PC-9 (cell line): Measurements from ENCODE around the gene SRC. TPM values are rescaled to one million over a fixed set of nuclear protein-coding genes. Genes with fewer than 3 reads are reported as not detected.

Experiments used
- BruUV-seq: library from RNA; stranded (reverse); fragments of 400-500 nt; replicated peaks from 2 replicates; lab custom pipeline; 2021; lab: Mats Ljungman, UMichigan
- CTCF ChIA-PET: fragments of 300-600 bp; sonication (Branson Sonifier 250); formaldehyde crosslinking; loops from one replicate; lab custom pipeline; 2022; ENCODE audit warnings: antibody characterized with exemption; lab: Charles Lee
- POLR2A ChIA-PET: fragments of 300-600 bp; sonication (Branson Sonifier 250); formaldehyde crosslinking; loops from one replicate; lab custom pipeline; 2022; ENCODE audit warnings: antibody characterized with exemption; ENCODE audit not compliant: unreplicated experiment; lab: Charles Lee
- DNase-seq, 2 experiments: peaks; one replicate each; pipeline versions ENCODE4 v3.0.0 to v3.0.0-alpha.2; 2015 to 2022; ENCODE audit warnings: mixed read lengths in 1 of 2
- H2AFZ ChIP-seq: fragments of 200-600 bp; sonication (generic); 2 replicates; pipeline ENCODE4 v1.8.1; 2017; ENCODE audit warnings: antibody characterized with exemption
- H3F3A ChIP-seq: fragments of 200-600 bp; sonication (generic); 2 replicates; pipeline ENCODE4 v1.8.1; 2017; ENCODE audit warnings: antibody characterized with exemption, mild to moderate bottlenecking, low read depth; ENCODE audit not compliant: insufficient read depth
- H3K27ac ChIP-seq: fragments of 200-600 bp; sonication (generic); 2 replicates; pipeline ENCODE4 v1.6.1; 2016; ENCODE audit warnings: mixed run types
- H3K27me3 ChIP-seq: fragments of 200-600 bp; sonication (generic); 2 replicates; pipeline ENCODE4 v1.6.1; 2016; ENCODE audit warnings: low read depth, mixed run types; ENCODE audit not compliant: insufficient read depth
- H3K36me3 ChIP-seq: fragments of 200-600 bp; sonication (generic); 2 replicates; pipeline ENCODE4 v1.6.1; 2016; ENCODE audit warnings: low read depth, mixed run types
- H3K4me1 ChIP-seq: fragments of 200-600 bp; sonication (generic); replicated peaks from 2 replicates; pipeline ENCODE4 v1.6.1; 2016; ENCODE audit warnings: mixed run types; ENCODE audit not compliant: insufficient read depth
- H3K4me2 ChIP-seq: fragments of 200-600 bp; sonication (generic); 2 replicates; pipeline ENCODE4 v1.6.1; 2017; ENCODE audit warnings: mixed run types
- H3K4me3 ChIP-seq: fragments of 200-600 bp; sonication (generic); 2 replicates; pipeline ENCODE4 v1.6.1; 2016; ENCODE audit warnings: mixed run types
- H3K79me2 ChIP-seq: fragments of 200-600 bp; sonication (generic); 2 replicates; pipeline ENCODE4 v1.6.1; 2017; ENCODE audit warnings: low read depth, mixed run types
- H3K9me2 ChIP-seq: fragments of 200-600 bp; sonication (generic); 2 replicates; pipeline ENCODE4 v1.8.1; 2017; ENCODE audit warnings: mild to moderate bottlenecking; ENCODE audit not compliant: insufficient read depth
- H3K9me3 ChIP-seq: fragments of 200-600 bp; sonication (generic); 2 replicates; pipeline ENCODE4 v1.8.1; 2016; ENCODE audit warnings: low read depth; ENCODE audit not compliant: insufficient read depth
- H4K20me1 ChIP-seq: fragments of 200-600 bp; sonication (generic); 2 replicates; pipeline ENCODE4 v1.8.1; 2017; ENCODE audit not compliant: insufficient read depth
- CTCF ChIP-seq: fragments of 200-600 bp; sonication (generic); conservative IDR thresholded peaks from 2 replicates; pipeline ENCODE4 v1.6.1; 2017; ENCODE audit warnings: mixed run types, antibody characterized with exemption, mild to moderate bottlenecking, moderate library complexity
- EZH2 ChIP-seq: fragments of 200-600 bp; sonication (generic); IDR thresholded peaks from 2 replicates; pipeline ENCODE4 v1.8.0; 2017; ENCODE audit warnings: antibody characterized with exemption, low read depth
- intact Hi-C: fragments of 100-400 bp; cut with micrococcal nuclease; formaldehyde crosslinking; loops from one replicate; pipeline ENCODE4 v1.10.0; 2022; ENCODE audit not compliant: unreplicated experiment
- total RNA-seq: library from RNA; stranded (reverse); gene quantifications from 2 replicates; pipeline ENCODE4 v1.2.3, GENCODE V29; 2021

The SRC gene
- total RNA-seq, 1 experiment from 2014 or later, result 58.4 TPM

GRCh38 chr20:37390503-37390890 is 44.6 kb downstream of the SRC start:
- H3K27me3 ChIP-seq, result no peaks in the 10 kb centered on the region
- H3K4me1 ChIP-seq, result no peaks in the 10 kb centered on the region

GRCh38 chr20:37390891-37391525 is 45.1 kb downstream of the SRC start:
- Histone ChIP-seq H3K4me1 (no peaks in the 10 kb centered on the region), H3K79me2 (no peaks in the 10 kb centered on the region), H3K36me3 (no peaks in the 10 kb centered on the region), H3K9me3 (no peaks in the 10 kb centered on the region), H3F3A (no peaks in the 10 kb centered on the region), H4K20me1 (no peaks in the 10 kb centered on the region), H3K27ac (no peak overlapping the region), H3K4me2 (no peak overlapping the region), H2AFZ (no peak overlapping the region), H3K27me3 (no peaks in the 10 kb centered on the region), H3K9me2 (no peaks in the 10 kb centered on the region), H3K4me3 (no peak overlapping the region)
- DNase-seq, result no peak
- no TSS peak for BruUV-seq
- intact Hi-C loops, result no loop called here
- no peak for TF ChIP-seq EZH2
- ChIA-PET CTCF (no interaction called here), POLR2A (no interaction called here)

More at GRCh38 chr20:37390503-37390890, 44.6 kb downstream of the SRC start:
- Histone ChIP-seq H3K4me3 (no peak overlapping the region), H3K79me2 (no peaks in the 10 kb centered on the region), H3K27ac (no peak overlapping the region), H2AFZ (no peak overlapping the region), H4K20me1 (no peaks in the 10 kb centered on the region), H3K36me3 (no peaks in the 10 kb centered on the region), H3K4me2 (no peak overlapping the region), H3F3A (no peaks in the 10 kb centered on the region), H3K9me2 (no peaks in the 10 kb centered on the region), H3K9me3 (no peaks in the 10 kb centered on the region)
- TF ChIP-seq EZH2 (no peak), CTCF (no peak)
- no peak for DNase-seq
- BruUV-seq, result TSS peak; percentile 11
- ChIA-PET CTCF (no interaction called here), POLR2A (no interaction called here)
- intact Hi-C loops, result no loop called here

- Histone ChIP-seq H3K36me3 (no peaks in the 10 kb centered on the region), H3K4me2 (no peak overlapping the region), H3K4me1 (no peaks in the 10 kb centered on the region), H2AFZ (no peak overlapping the region), H3K9me3 (no peaks in the 10 kb centered on the region), H4K20me1 (no peaks in the 10 kb centered on the region), H3K27ac (no peak overlapping the region), H3K79me2 (no peaks in the 10 kb centered on the region), H3K27me3 (no peaks in the 10 kb centered on the region), H3F3A (no peaks in the 10 kb centered on the region), H3K9me2 (no peaks in the 10 kb centered on the region), H3K4me3 (no peak overlapping the region)
- TF ChIP-seq EZH2 (no peak), CTCF (peak; percentile 41)
- DNase-seq, result no peak
- ChIA-PET CTCF (no interaction called here), POLR2A (no interaction called here)
- intact Hi-C loops, result no loop called here
- BruUV-seq, result no TSS peak
Measured at GRCh38 chr20:37392441-37393195, 46.7 kb downstream of the SRC start.
